IMR-90 (cell line): Measurements from ENCODE around the gene ZDHHC14. TPM values are rescaled to one million over a fixed set of nuclear protein-coding genes. Genes with fewer than 3 reads are reported as not detected.

Experiments used
- ATAC-seq: fragments of 200-7000 bp; cut with Tn5 transposase; 2 replicates; pipeline ENCODE4 v1.9.1; 2020; ENCODE audit warnings: low read depth, mild to moderate bottlenecking, moderate library complexity
- BruUV-seq: library from RNA; stranded (reverse); fragments of 400-500 nt; replicated peaks from 2 replicates; lab custom pipeline; 2021; lab: Mats Ljungman, UMichigan
- CTCF ChIA-PET: fragments of 300-600 bp; formaldehyde crosslinking; extraction: SDS; loops from one replicate; lab custom pipeline; 2021; ENCODE audit warnings: antibody characterized with exemption; lab: Yijun Ruan, JAX
- POLR2A ChIA-PET: fragments of 300-600 bp; sonication (Branson Sonifier 250); formaldehyde crosslinking; loops from one replicate; lab custom pipeline; 2022; ENCODE audit warnings: antibody characterized with exemption; ENCODE audit not compliant: unreplicated experiment; lab: Charles Lee
- DNase-seq: peaks from one replicate; pipeline ENCODE4 v3.0.0; 2013
- H2AFZ ChIP-seq: replicated peaks from 2 replicates; pipeline ENCODE3; 2013; ENCODE audit warnings: low read length, mild to moderate bottlenecking; ENCODE audit not compliant: poor library complexity
- H2AK5ac ChIP-seq: 2 replicates; pipeline ENCODE4 v1.6.1; 2013; ENCODE audit warnings: low read depth, low read length, inconsistent platforms
- H2AK9ac ChIP-seq: replicated peaks from 2 replicates; pipeline ENCODE3; 2013; ENCODE audit warnings: mild to moderate bottlenecking, low read depth, low read length, moderate library complexity; ENCODE audit not compliant: poor library complexity
- H2BK120ac ChIP-seq: 2 replicates; pipeline ENCODE4 v1.6.1; 2013; ENCODE audit warnings: low read depth, low read length, inconsistent platforms
- H2BK15ac ChIP-seq: 3 replicates; pipeline ENCODE4 v1.6.1; 2013; ENCODE audit warnings: low read depth, low read length, inconsistent platforms
- H2BK20ac ChIP-seq: 2 replicates; pipeline ENCODE4 v1.6.1; 2013; ENCODE audit warnings: low read depth, mild to moderate bottlenecking, inconsistent platforms, low read length, moderate library complexity
- H2BK5ac ChIP-seq: 2 replicates; pipeline ENCODE4 v1.6.1; 2013; ENCODE audit warnings: mild to moderate bottlenecking, low read depth, low read length, inconsistent platforms; ENCODE audit not compliant: poor library complexity, severe bottlenecking
- H3K14ac ChIP-seq: replicated peaks from 2 replicates; pipeline ENCODE4 v1.6.1; 2013; ENCODE audit warnings: low read depth, low read length, inconsistent platforms
- H3K18ac ChIP-seq: 2 replicates; pipeline ENCODE4 v1.6.1; 2013; ENCODE audit warnings: low read depth, low read length, control low read depth
- H3K23ac ChIP-seq: 2 replicates; pipeline ENCODE4 v1.6.1; 2013; ENCODE audit warnings: low read depth, low read length, inconsistent platforms
- H3K27ac ChIP-seq: 2 replicates; pipeline ENCODE4 v1.5.1; 2013; ENCODE audit warnings: mild to moderate bottlenecking, control low read depth, low read length; ENCODE audit not compliant: insufficient read depth
- H3K27me3 ChIP-seq: 2 replicates; pipeline ENCODE4 v1.6.1; 2013; ENCODE audit warnings: low read length; ENCODE audit not compliant: control insufficient read depth, insufficient read depth
- H3K36me3 ChIP-seq: 2 replicates; pipeline ENCODE4 v1.6.1; 2013; ENCODE audit warnings: low read length, mixed read lengths; ENCODE audit not compliant: control insufficient read depth, insufficient read depth
- H3K4ac ChIP-seq: 2 replicates; pipeline ENCODE4 v1.6.1; 2013; ENCODE audit warnings: low read depth, low read length, inconsistent platforms
- H3K4me1 ChIP-seq: 2 replicates; pipeline ENCODE4 v1.6.1; 2013; ENCODE audit warnings: low read length, mixed read lengths; ENCODE audit not compliant: control insufficient read depth, insufficient read depth
- H3K4me2 ChIP-seq: 2 replicates; pipeline ENCODE4 v1.6.1; 2013; ENCODE audit warnings: low read depth, mild to moderate bottlenecking, control low read depth, low read length, moderate library complexity
- H3K4me3 ChIP-seq: 2 replicates; pipeline ENCODE4 v1.5.1; 2013; ENCODE audit warnings: low read depth, mild to moderate bottlenecking, control low read depth, low read length, moderate library complexity; ENCODE audit not compliant: insufficient read depth
- H3K56ac ChIP-seq: 2 replicates; pipeline ENCODE4 v1.6.1; 2013; ENCODE audit warnings: low read length, inconsistent platforms; ENCODE audit not compliant: insufficient read depth; ENCODE audit errors: extremely low read depth
- H3K79me1 ChIP-seq, 2 experiments: 2 replicates each; pipeline ENCODE4 v1.6.1; 2013; ENCODE audit warnings: low read length in 2 of 2, inconsistent platforms in 1 of 2, low read depth in 1 of 2
- H3K9ac ChIP-seq: 2 replicates; pipeline ENCODE4 v1.6.1; 2013; ENCODE audit warnings: low read depth, low read length, control low read depth
- H3K9me1 ChIP-seq: 2 replicates; pipeline ENCODE4 v1.6.1; 2013; ENCODE audit warnings: low read length, inconsistent platforms; ENCODE audit not compliant: insufficient read depth
- H3K9me3 ChIP-seq: 2 replicates; pipeline ENCODE4 v1.6.1; 2013; ENCODE audit warnings: low read length; ENCODE audit not compliant: control insufficient read depth, insufficient read depth
- H4K20me1 ChIP-seq: 2 replicates; pipeline ENCODE4 v1.6.1; 2013; ENCODE audit warnings: low read length, inconsistent platforms; ENCODE audit not compliant: insufficient read depth
- H4K5ac ChIP-seq: 2 replicates; pipeline ENCODE4 v1.6.1; 2013; ENCODE audit warnings: mild to moderate bottlenecking, low read depth, low read length, control low read depth
- H4K8ac ChIP-seq, 2 experiments: 2 replicates each; pipeline ENCODE4 v1.6.1; 2013; ENCODE audit warnings: low read depth in 2 of 2, low read length in 2 of 2, control low read depth in 1 of 2, inconsistent platforms in 1 of 2
- H4K91ac ChIP-seq: 2 replicates; pipeline ENCODE4 v1.6.1; 2013; ENCODE audit warnings: low read depth, low read length, inconsistent platforms; ENCODE audit not compliant: insufficient read depth
- BHLHE40 ChIP-seq: fragments of 150-350 bp; IDR thresholded peaks from 2 replicates; pipeline ENCODE4 v1.6.1; 2016; ENCODE audit warnings: mild to moderate bottlenecking, low read depth, low read length
- FOS ChIP-seq: fragments of 150-350 bp; IDR thresholded peaks from 2 replicates; pipeline ENCODE4 v1.6.1; 2016; ENCODE audit warnings: low read depth, low read length
- MAFK ChIP-seq: IDR thresholded peaks from 2 replicates; pipeline ENCODE4 v1.6.1; 2012; ENCODE audit warnings: low read depth, low read length, improper control_type of control experiment
- MAZ ChIP-seq: IDR thresholded peaks from 2 replicates; pipeline ENCODE4 v1.6.1; 2012; ENCODE audit warnings: low read depth, mild to moderate bottlenecking, low read length, improper control_type of control experiment, moderate library complexity, borderline replicate concordance
- MXI1 ChIP-seq: IDR thresholded peaks from 2 replicates; pipeline ENCODE4 v1.6.1; 2012; ENCODE audit warnings: low read depth, mild to moderate bottlenecking, low read length, moderate library complexity, borderline replicate concordance
- NFE2L2 ChIP-seq: fragments of 150-350 bp; IDR thresholded peaks from 2 replicates; pipeline ENCODE4 v1.6.1; 2016; ENCODE audit warnings: low read depth, mild to moderate bottlenecking, low read length
- POLR2A ChIP-seq: IDR thresholded peaks from 2 replicates; pipeline ENCODE4 v1.6.1; 2012; ENCODE audit warnings: mild to moderate bottlenecking, low read depth, low read length
- RAD21 ChIP-seq: IDR thresholded peaks from 2 replicates; pipeline ENCODE4 v1.6.1; 2012; ENCODE audit warnings: low read length, improper control_type of control experiment
- SMC3 ChIP-seq: fragments of 150-350 bp; IDR thresholded peaks from 2 replicates; pipeline ENCODE4 v1.6.1; 2016; ENCODE audit warnings: low read depth, mild to moderate bottlenecking, antibody characterized with exemption, low read length, moderate library complexity
- WGBS, 2 experiments: methylation state at CpG; one replicate each; pipeline versions ENCODE4 v1.1.5 to v1.1.7; 2013; ENCODE audit warnings: missing lambda C conversion rate in 2 of 2; ENCODE audit not compliant: insufficient read length in 1 of 2; ENCODE audit errors: extremely low coverage in 2 of 2; 5-methylcytosine and 5-hydroxymethylcytosine counted together
- dilution Hi-C: fragments of 300-500 bp; cut with HindIII; formaldehyde crosslinking; loops from one replicate; pipeline ENCODE4 v1.14.3; 2018; ENCODE audit warnings: low sequenced_read_pairs; ENCODE audit not compliant: unreplicated experiment
- in situ Hi-C: fragments of 300-500 bp; cut with MboI; formaldehyde crosslinking; loops from 3 replicates; pipeline ENCODE4 v1.14.3; 2019; ENCODE audit warnings: low sequenced_read_pairs, inconsistent platforms, mixed read lengths
- intact Hi-C: fragments of 100-400 bp; cut with micrococcal nuclease; formaldehyde crosslinking; loops from 2 replicates; pipeline ENCODE4 v1.10.0; 2022
- polyA plus RNA-seq, 3 experiments: library from polyadenylated mRNA; depleted of rRNA; stranded (reverse); fragments of >200 nt; gene quantifications; 2 replicates each; pipeline ENCODE4 v1.2.3, GENCODE V29; 2012; ENCODE audit warnings: low replicate concordance in 1 of 3
- total RNA-seq: library from RNA; depleted of rRNA; stranded (reverse); fragments of >200 nt; gene quantifications from 2 replicates; pipeline ENCODE4 v1.2.3, GENCODE V29; 2012
- TF ChIP-seq, protein P1 (sequence below): fragments of 150-350 bp; IDR thresholded peaks from 2 replicates; pipeline ENCODE4 v1.6.1; 2017; ENCODE audit warnings: mild to moderate bottlenecking, antibody characterized with exemption, low read length, low read depth

ZDHHC14 gene
- total and polyA plus RNA-seq, 2 of the 4 experiments (the other 2 are of a cell fraction), result 0.90 to 2.0 TPM

DNA sequence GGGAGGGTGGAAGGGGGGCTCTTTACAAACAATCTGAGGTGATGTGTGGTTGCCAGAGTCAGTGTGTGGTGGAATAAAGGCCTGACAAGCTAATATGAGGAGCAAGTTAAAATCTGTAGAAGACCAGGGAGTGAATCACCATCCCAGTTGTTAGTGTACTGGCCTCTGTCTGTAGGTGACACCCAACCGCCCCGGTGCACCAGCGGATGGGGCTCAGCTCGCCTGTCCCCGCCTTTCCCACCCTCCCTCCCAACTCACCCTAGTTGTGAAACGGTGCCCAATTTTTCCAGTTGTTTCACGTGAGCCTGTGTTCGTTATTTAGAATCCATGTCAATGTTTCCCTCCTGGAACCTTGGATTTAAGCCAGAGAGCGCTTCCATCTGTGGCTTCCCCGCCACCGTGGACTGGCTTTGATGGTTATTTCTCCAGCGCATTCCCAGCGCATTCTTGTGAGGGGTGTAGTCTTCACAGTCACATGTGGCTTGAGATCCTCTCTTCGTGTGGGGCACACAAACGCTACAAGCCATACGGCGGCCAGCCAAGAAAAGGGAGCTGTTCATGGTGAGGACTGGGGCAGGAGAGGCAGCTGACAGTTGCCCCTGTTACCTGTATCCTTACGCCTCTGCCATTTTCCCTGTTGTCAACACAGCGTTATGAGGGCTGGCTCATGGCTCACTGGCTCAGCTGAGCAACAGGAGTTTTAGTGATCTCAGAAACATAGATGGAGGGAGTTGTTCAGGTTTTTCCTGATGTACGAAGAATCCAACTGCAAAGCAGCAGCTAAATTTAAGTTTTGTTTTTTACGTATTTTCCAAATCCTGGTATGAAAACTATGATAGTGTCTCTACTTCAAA is 137.6 kb downstream of the ZDHHC14 start:
- Histone ChIP-seq H4K5ac (no peak overlapping the region), H4K20me1 (no peaks in the 10 kb centered on the region), H3K79me1 (no peaks in the 10 kb centered on the region), H3K56ac (no peak overlapping the region), H3K27me3 (no peaks in the 10 kb centered on the region), H3K4me3 (no peak overlapping the region), H3K9ac (no peak overlapping the region), H4K8ac (no peak overlapping the region), H4K91ac (no peak overlapping the region), H3K4ac (no peak overlapping the region), H3K4me1 (peaks cover 5% of the 10 kb centered on the region; the same call in 1 of the 2 replicates), H3K27ac (no peak overlapping the region), H3K4me2 (no peak overlapping the region), H3K36me3 (no peaks in the 10 kb centered on the region), H2BK120ac (no peak overlapping the region), H3K14ac (no peak overlapping the region), H3K9me1 (peaks cover 3% of the 10 kb centered on the region; the same call in 1 of the 2 replicates), H2BK5ac (no peak overlapping the region), H3K23ac (no peak overlapping the region), H2AK5ac (no peak overlapping the region), H3K18ac (no peak overlapping the region), H3K9me3 (no peaks in the 10 kb centered on the region), H2BK15ac (no peak overlapping the region), H2AK9ac (no peak overlapping the region), H2BK20ac (no peak overlapping the region), H2AFZ (peak overlapping the region; percentile 47)
- dilution Hi-C loops, result no loop called here
- ChIA-PET CTCF (no interaction called here), POLR2A (no interaction called here)
- peak; percentile 10 for DNase-seq
- no CpG with 5 or more reads among the region's 21 CpGs for WGBS, 2 experiments
- intact Hi-C loops, result no loop called here
- TF ChIP-seq, protein P1, sequence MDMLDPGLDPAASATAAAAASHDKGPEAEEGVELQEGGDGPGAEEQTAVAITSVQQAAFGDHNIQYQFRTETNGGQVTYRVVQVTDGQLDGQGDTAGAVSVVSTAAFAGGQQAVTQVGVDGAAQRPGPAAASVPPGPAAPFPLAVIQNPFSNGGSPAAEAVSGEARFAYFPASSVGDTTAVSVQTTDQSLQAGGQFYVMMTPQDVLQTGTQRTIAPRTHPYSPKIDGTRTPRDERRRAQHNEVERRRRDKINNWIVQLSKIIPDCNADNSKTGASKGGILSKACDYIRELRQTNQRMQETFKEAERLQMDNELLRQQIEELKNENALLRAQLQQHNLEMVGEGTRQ, result no peak
- TF ChIP-seq FOS, result no peak
- TF ChIP-seq NFE2L2, result no peak
- no peak for TF ChIP-seq MXI1
- no peak for TF ChIP-seq RAD21
- TF ChIP-seq BHLHE40, result no peak
- no peak for TF ChIP-seq POLR2A
- TF ChIP-seq MAFK, result no peak
- TF ChIP-seq SMC3, result no peak
- TF ChIP-seq MAZ, result no peak
- no TSS peak for BruUV-seq
- peak; percentile 51; the same call in 1 of the 2 replicates for ATAC-seq
- in situ Hi-C loops, result no loop called here
